GM18868 (cell line): ENCODE measurements around the gene ADCY5.

Experiments used
- ATAC-seq: cut with Tn5 transposase; IDR thresholded peaks from one replicate; pipeline ENCODE4 v1.9.1; 2021; ENCODE audit warnings: mild to moderate bottlenecking, moderate library complexity; ENCODE audit not compliant: unreplicated experiment

The ADCY5 gene

GRCh38 chr3:123330441-123330991 is 118.4 kb downstream of the ADCY5 start:
- no peak for ATAC-seq

GRCh38 chr3:123329636-123330340 is 119.1 kb downstream of the ADCY5 start:
- ATAC-seq, result no peak

- ATAC-seq, result peak; percentile 51
These were observed 119.8 kb downstream of the ADCY5 start for GRCh38 chr3:123328851-123329635.

DNA sequence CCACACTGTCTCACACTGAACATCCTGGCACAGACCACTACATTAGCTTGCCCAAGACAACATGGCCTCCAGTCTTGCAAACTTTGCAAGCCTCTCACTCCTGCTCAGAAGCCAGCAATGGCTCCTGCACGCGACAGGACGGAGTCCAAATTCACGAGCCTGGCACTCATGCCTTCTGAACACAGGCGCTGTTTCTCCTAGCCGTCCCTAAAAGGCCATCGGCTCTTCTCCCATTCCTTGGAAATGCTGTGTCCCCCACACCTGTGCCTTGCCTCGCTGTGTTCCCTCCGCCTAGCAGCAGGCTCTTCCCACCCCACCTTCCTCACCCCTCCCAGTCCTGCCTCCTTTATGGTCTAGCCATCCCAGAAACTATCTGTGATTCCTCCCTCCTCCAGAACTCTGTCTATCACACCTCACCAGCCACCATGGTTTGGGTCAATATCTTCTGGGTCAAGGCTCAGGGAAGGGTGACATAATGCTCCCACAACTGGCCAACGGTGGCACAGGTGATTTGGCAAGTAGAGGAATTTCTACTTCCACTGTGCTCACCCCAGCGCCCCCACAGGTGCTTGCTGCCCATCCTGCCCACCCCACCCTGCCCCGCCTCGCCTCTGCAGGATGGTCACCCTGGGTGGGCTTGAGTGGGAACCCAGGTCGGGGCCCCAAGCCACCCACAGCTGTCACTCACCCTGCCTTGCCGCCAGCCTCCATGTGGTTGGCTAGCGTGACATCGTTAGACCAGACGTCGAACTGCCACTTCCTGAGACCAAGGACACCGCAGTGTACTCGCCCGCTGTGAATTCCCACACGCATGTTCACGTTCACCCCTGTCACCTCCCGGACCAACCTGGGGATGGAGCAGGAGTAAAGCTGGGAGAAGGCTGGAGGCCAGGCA is 120.7 kb downstream of the ADCY5 start:
- no peak for ATAC-seq

DNA sequence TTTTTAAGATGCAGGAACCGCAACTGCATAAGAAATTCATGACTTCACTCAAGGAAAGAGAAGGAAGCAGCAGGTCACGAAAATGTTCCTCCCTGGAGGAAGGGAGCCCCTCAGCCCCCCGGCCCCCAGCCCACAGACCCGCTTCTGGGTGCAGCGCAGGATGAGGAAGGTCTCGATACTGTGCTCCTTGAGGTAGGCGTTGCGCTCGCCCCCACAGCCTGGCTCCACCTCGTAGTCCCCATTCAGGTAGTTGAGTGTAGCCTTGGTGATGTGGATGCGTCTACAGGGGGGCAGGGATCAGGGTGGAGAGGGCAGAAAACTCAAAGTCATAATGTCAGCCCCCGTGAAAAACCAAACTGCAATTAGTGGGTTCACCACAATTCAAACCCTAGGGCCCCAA is 121.4 kb downstream of the ADCY5 start:
- no peak for ATAC-seq

GRCh38 chr3:123326531-123326930 is 122.4 kb downstream of the ADCY5 start:
- no peak for ATAC-seq

DNA sequence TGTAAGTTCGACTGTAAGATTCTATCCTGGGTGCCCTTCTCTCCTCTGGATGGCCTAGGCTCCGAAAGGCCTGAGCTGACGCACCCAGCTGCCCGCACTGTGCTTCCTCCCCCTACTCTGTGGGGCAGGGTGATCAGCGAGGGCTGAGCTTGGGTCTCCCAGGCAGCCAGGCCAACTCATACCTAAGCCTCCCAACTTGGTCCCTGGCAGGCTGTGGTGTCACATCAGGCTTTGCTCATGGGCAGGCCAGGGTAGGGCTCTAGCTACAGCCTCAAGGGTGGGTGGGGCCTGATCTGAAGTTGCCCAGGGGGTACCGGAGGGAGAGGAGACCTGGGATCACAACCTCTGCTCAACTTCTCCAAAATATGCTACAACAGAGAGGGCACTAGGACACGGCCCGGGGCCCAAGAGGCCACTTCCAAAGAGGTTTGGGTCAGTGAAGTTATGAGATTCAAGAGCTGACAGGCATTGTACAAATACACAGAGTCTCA is 123.1 kb downstream of the ADCY5 start:
- no peak for ATAC-seq

- no peak for ATAC-seq
These were observed 123.8 kb downstream of the ADCY5 start for GRCh38 chr3:123324880-123325765.

GRCh38 chr3:123323781-123324180 is 125.1 kb downstream of the ADCY5 start:
- ATAC-seq, result no peak

GRCh38 chr3:123322866-123323265 is 126.0 kb downstream of the ADCY5 start:
- ATAC-seq, result no peak

DNA sequence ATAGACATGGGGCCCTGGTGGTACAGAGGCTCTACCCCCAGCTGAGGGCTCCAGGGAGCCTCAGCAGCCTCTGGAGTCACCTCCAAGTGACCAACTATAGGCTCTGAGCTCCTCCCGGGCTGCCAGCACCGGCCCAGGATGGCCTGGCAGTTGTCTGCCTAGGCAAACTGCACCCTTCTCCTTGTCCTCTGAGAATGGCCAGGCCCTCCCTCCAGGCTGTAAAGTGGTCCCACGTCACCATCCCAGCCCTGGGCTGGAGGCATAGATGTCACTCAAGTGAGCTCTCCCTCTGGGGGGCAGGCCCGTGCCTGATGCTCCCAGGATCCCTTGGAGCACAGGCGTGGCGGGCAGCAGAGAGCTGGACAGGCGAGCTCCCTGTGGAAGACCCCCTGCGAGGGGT is 127.1 kb downstream of the ADCY5 start:
- ATAC-seq, result no peak

DNA sequence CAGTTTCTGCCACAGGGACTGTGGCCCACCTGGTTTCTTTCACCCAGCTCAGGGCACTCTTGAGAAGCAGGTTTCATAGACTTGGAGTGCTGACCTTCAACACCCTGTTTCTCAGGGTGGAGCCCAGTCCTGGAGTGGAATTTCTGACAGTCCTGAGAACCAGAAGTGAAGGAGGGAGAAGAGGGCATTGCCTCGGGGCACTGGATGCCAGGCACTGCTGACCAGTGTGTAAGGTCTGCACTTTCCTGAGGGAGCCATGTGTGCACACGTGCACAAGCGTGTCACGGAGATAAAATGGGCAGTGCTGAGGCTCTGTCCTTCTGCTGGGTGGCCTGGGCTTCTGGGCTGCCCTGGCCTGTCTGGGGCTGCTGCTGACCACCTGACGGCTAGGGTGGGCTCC is 128.7 kb downstream of the ADCY5 start:
- ATAC-seq, result no peak

GRCh38 chr3:123319760-123320159 is 129.1 kb downstream of the ADCY5 start:
- ATAC-seq, result no peak

GRCh38 chr3:123318374-123318773 is 130.5 kb downstream of the ADCY5 start:
- ATAC-seq, result no peak

GRCh38 chr3:123317716-123318115 is 131.2 kb downstream of the ADCY5 start:
- ATAC-seq, result no peak

GRCh38 chr3:123315271-123315595 is 133.7 kb downstream of the ADCY5 start:
- no peak for ATAC-seq

- no peak for ATAC-seq
These were observed 134.3 kb downstream of the ADCY5 start for GRCh38 chr3:123314359-123315270.

- ATAC-seq, result no peak
These were observed 135.0 kb downstream of the ADCY5 start for GRCh38 chr3:123313889-123314288.
